HL-60/S4 treated with retinoic acid at 250 ng/mL for 4 days and 3 days (cell line): ENCODE results near the gene IFT43.

Experiments used
- in situ Hi-C: fragments of 300-500 bp; cut with MboI; formaldehyde crosslinking; loops from 2 replicates; pipeline ENCODE4 v1.7.0; 2022; ENCODE audit warnings: low sequenced_read_pairs

IFT43 gene

DNA sequence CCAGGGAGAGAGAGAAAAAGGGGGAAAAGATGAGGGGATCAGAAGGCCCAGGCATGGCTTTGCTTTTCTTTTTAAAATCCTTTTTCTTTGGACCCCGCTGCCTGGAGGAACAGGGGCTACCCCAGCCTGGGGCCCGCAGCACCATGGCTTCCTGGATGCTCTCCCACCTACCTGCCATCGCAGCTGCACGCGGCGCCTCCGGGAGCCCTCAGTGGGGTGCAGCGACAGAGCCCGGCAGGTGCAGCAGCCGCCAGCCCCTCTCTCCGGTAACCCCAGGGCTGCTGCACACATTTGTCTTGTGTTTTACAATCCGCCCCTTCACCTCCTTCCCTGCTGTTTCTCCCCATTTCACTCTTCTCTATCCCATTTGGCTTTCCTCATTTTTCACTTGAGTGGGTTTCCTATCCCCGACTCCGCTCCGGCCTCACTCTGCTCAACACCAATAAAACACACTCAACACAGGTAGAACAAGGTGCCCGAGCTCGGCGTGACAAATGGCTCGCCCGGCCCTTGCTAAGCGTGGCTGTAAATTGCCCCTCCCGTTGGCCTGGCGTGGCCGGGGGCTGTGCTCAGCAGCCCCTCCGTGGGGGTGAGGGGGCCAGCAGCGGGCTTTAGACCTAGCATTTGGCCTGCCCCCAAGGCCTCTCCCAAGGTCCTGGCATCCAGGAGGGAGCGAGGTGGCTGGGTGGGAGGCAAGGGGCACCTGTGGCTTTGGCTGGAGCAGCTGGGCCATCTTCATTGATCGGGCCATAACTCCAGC lies 113.5 kb downstream of the IFT43 start:
- in situ Hi-C loops: no loop called here

DNA sequence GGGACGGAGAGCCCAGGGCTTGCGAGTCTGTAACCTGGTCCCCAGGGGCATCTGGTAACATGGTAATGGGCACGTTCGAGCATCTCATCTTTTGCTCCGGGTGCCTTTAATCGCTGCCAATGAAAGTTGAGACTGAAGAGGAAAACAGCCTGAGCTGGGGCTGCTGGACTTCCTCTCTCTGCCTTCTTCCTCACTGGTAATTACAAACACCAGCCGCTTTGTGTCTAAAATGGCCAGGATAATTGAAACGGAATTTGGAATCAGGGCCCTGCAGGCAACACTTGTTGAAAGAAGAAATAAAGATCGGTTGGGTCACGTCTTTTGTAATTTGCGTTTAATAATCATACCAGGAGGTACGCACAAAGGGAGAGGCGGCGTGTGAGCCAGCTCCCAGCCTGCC lies 114.7 kb downstream of the IFT43 start:
- in situ Hi-C loops: no loop called here

DNA sequence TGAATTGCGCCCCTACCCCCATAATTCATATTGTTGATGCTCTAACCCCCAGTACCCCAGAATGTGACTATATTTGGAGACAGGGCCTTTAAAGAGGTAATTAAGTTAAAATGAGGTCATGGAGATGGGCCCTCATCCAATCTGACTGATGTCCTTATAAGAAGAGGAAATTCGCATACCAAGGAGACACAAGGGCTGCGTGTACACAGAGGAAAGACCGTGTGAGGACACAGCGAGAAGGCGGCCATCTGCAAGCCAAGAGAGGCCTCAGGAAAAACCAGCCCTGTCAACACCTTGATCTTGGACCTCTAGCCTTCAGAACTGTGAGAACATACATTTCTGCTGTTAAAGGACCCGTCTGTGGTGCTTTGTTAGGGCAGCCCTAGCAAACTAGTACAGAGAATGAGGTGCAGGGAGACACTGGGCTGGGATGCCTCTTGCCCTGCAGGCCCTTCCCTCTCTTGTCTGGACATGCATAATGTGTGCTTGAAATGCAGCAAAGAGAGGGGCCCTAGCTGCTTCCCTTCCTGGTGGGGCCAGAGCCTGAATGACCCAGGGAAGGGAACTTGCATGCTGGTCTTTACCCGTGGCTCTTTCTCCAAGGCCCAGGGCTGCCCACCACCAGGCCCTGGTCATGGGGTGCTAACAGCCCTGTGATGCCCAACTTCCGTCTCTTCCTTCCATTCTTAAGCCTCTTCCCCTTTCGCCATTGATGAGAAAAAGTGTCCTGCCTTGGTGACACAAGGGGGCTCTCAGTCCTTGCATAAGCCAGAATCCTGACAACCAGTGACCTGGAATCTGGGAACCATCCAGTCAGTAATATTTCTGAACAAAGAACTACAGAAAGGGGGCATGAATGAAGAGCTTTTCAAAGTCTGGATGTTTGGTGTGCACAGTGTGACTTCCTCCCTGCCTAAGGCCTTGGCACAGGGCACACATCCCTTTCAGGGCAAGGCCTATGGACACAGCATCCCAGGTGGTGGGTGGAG lies 116.1 kb downstream of the IFT43 start:
- in situ Hi-C loops: no loop called here

DNA sequence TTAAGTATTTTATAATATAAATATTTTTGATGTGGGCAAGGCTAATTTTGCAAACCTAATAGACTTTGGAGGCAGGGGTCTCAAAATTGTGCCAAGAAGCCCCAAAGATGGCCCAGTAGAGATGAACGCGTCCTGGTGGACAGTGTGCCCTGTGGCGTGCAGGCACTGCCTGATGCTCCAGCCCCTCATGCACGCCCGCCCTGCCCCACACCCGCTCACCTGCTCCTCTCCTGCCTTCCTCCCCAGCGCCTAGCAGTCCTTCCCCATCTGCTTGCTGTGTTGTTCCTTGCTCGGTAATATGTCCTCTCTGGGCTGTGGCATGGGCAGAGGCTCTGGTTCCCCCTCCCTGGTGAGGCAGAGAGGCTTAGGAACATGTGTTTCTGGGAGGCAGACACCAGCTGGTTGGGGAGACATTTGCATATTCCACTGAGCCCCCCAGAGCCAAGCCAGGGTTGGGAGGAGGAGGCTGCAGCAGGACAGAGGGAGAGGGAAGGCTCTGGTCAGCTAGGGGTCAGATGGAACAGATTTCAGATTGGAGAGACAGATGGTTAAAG lies 119.3 kb downstream of the IFT43 start:
- in situ Hi-C loops: no loop called here

- in situ Hi-C loops: no loop called here
These were observed 120.6 kb downstream of the IFT43 start for GRCh38 chr14:76106188-76106587.

- in situ Hi-C loops: no loop called here
These were observed 123.7 kb downstream of the IFT43 start for GRCh38 chr14:76109087-76109880.

DNA sequence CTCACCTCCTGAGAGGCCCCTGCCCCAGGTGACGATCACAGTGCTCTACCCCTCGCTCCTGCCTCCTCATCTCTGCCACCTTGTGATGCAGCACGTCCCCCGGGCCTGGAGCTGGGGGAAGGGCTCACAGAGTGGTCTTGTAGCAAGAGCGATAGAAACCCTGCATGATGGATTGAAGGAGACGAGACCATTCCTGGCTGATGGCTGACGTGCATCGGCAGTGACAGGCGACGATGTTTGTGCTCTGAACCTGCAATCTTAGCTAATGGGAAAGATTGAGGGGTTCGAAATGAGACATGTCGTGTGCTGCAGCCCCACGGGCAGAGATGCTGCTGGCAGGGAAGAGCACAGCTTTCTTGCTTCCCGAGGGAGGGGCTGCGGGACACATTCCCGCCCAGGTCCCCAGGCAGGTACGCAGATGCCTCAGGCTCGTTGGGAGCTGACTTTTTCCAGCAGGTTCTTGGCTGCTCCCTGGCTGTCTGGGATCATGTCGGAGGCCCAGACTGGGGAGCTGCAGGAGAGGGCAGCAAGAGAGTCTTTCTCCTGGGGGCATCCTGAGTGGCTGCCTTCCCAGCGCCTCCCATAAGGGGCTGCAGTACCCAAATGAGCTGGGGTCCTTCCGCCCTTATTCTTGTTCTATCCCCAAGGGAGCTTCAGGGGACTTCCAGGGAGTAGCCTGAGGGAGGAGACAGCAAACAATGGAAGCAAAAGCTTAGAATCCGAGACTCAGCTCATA lies 127.5 kb downstream of the IFT43 start:
- in situ Hi-C loops: no loop called here

- in situ Hi-C loops: no loop called here
These were observed 128.1 kb downstream of the IFT43 start for GRCh38 chr14:76113691-76114090.

GRCh38 chr14:76115010-76115422 lies 129.5 kb downstream of the IFT43 start:
- in situ Hi-C loops: no loop called here

DNA sequence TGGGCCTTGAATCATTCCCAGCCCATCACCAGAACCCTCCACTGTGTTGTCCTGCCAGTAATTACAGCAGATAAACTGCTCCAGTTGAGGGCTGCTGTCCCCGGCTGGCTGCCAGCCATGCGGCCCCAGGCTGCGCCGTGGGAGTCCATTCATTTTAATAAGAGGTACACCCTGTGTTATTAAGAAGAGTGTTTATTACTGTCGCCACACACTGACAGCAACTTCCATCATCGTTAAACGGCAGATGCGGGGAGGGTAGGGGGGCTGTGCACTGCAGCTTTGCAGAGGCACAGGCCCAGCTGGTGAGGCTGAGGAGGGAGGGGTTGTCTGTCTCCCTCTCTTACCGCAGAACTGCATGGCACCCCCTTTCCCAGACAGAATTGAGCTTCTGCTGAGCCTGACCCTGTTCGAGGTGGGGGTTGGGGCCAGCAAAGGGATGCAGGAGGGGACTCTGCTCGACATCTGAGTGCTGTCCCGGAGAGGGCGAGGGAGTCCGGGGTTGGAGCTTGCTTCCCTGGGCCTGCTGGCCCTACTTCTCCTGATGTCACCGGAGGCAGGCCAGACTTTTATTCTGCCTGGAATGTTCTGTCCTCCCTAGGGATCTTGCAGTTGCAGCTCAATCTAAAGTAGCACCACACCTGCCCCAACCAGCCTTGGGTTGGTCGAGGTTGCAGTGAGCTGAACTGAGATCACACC lies 132.4 kb downstream of the IFT43 start:
- in situ Hi-C loops: no loop called here

GRCh38 chr14:76118594-76118993 lies 133.0 kb downstream of the IFT43 start:
- in situ Hi-C loops: no loop called here

GRCh38 chr14:76121089-76121748 lies 135.7 kb downstream of the IFT43 start:
- in situ Hi-C loops: no loop called here

GRCh38 chr14:76123426-76124225 lies 138.1 kb downstream of the IFT43 start:
- in situ Hi-C loops: no loop called here

DNA sequence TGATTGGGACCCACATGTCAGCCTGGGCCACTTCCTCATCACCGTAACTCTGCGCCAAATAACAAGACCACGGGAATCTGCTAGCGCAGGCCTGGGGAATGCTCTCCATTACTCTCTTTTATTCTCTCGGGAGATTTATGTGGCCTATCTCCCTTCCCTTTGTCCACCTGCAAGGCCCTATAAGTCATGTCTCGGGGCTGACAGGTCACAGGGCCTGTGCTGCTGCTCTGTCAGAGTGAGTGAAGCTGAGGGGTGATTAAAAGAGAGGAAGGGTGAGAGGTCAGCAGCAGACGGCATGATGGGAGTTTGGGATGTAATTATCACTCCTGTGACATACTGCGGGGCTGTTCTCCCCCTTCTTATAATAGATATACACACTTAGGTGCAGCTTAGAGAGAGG lies 139.9 kb downstream of the IFT43 start:
- in situ Hi-C loops: no loop called here

- in situ Hi-C loops: no loop called here
These were observed 140.5 kb downstream of the IFT43 start for GRCh38 chr14:76126076-76126475.

- in situ Hi-C loops: no loop called here
These were observed 144.5 kb downstream of the IFT43 start for GRCh38 chr14:76129851-76130576.
